Liver (tissue), 9 donors: ENCODE measurements around the gene PSMD1. TPM values are rescaled to one million over a fixed set of nuclear protein-coding genes. Genes with fewer than 3 reads are reported as not detected.
"Not testable (repeated sequence)": the region's sequence is repeated elsewhere in the genome, so short reads cannot be mapped to it uniquely, and the experiment has no call there.

Experiments used
- DNase-seq: peaks from one replicate; pipeline ENCODE4 v3.0.0-alpha.2; 2017; ENCODE audit warnings: low spot score
- H3K27ac ChIP-seq, 2 donors: one replicate each; pipeline ENCODE4 v1.7.0; 2013; ENCODE audit warnings: inconsistent platforms in 2 of 2, low read length in 2 of 2, control low read depth in 1 of 2, low read depth in 1 of 2, mild to moderate bottlenecking in 1 of 2
- H3K27me3 ChIP-seq, 4 donors: one replicate each; pipeline versions ENCODE4 v1.6.1 to v1.7.0; 2013; ENCODE audit warnings: low read length in 3 of 4, inconsistent platforms in 1 of 4, mild to moderate bottlenecking in 1 of 4, moderate library complexity in 1 of 4; ENCODE audit not compliant: control insufficient read depth in 4 of 4, insufficient read depth in 4 of 4
- H3K36me3 ChIP-seq, 4 donors: one replicate each; pipeline versions ENCODE4 v1.6.1 to v1.7.0; 2013; ENCODE audit warnings: low read length in 3 of 4, mild to moderate bottlenecking in 3 of 4, low read depth in 1 of 4, moderate library complexity in 1 of 4; ENCODE audit not compliant: control insufficient read depth in 4 of 4, insufficient read depth in 3 of 4
- H3K4me1 ChIP-seq, 4 donors: one replicate each; pipeline versions ENCODE4 v1.6.1 to v1.7.0; 2013; ENCODE audit warnings: low read length in 3 of 4, mild to moderate bottlenecking in 3 of 4, moderate library complexity in 1 of 4; ENCODE audit not compliant: control insufficient read depth in 4 of 4, insufficient read depth in 4 of 4
- H3K4me3 ChIP-seq, 3 donors: one replicate each; pipeline versions ENCODE4 v1.6.1 to v1.7.0; 2013; ENCODE audit warnings: low read length in 3 of 3, control low read depth in 1 of 3, low read depth in 1 of 3, mild to moderate bottlenecking in 1 of 3
- H3K9ac ChIP-seq, 2 donors: one replicate each; pipeline ENCODE4 v1.7.0; 2013; ENCODE audit warnings: low read length in 2 of 2, mild to moderate bottlenecking in 2 of 2, moderate library complexity in 2 of 2, control low read depth in 1 of 2, low read depth in 1 of 2
- H3K9me3 ChIP-seq, 4 donors: one replicate each; pipeline versions ENCODE4 v1.6.1 to v1.7.0; 2013; ENCODE audit warnings: low read length in 3 of 4; ENCODE audit not compliant: control insufficient read depth in 4 of 4
- ATF3 ChIP-seq: IDR thresholded peaks from 2 replicates; pipeline ENCODE4 v1.6.1; 2016; ENCODE audit warnings: antibody characterized with exemption
- EGR1 ChIP-seq, 2 donors: IDR thresholded peaks; 2 replicates each; pipeline ENCODE4 v1.6.1; 2016 to 2018; ENCODE audit warnings: antibody characterized with exemption in 2 of 2, low read depth in 2 of 2
- FOXA1 ChIP-seq: IDR thresholded peaks from 2 replicates; pipeline ENCODE4 v1.6.1; 2016; ENCODE audit warnings: antibody characterized with exemption
- FOXA2 ChIP-seq: IDR thresholded peaks from 2 replicates; pipeline ENCODE4 v1.6.1; 2016; ENCODE audit warnings: antibody characterized with exemption
- HNF4A ChIP-seq, 2 donors: conservative IDR thresholded peaks; 2 replicates each; pipeline ENCODE4 v1.6.1; 2016; ENCODE audit warnings: antibody characterized with exemption in 2 of 2, mild to moderate bottlenecking in 2 of 2
- HNF4G ChIP-seq: IDR thresholded peaks from 2 replicates; pipeline ENCODE4 v1.6.1; 2016; ENCODE audit warnings: antibody characterized with exemption
- JUND ChIP-seq, 2 donors: IDR thresholded peaks; 2 replicates each; pipeline ENCODE4 v1.6.1; 2016; ENCODE audit warnings: antibody characterized with exemption in 2 of 2
- MAX ChIP-seq: IDR thresholded peaks from 2 replicates; pipeline ENCODE4 v1.6.1; 2016; ENCODE audit warnings: antibody characterized with exemption
- NR2F2 ChIP-seq: IDR thresholded peaks from 2 replicates; pipeline ENCODE4 v1.6.1; 2016; ENCODE audit warnings: antibody characterized with exemption
- RAD21 ChIP-seq, 2 donors: IDR thresholded peaks; 2 replicates each; pipeline ENCODE4 v1.6.1; 2016; ENCODE audit warnings: antibody characterized with exemption in 2 of 2, mild to moderate bottlenecking in 2 of 2
- SP1 ChIP-seq: IDR thresholded peaks from 2 replicates; pipeline ENCODE4 v1.6.1; 2018; ENCODE audit warnings: antibody characterized with exemption, mild to moderate bottlenecking
- TAF1 ChIP-seq: conservative IDR thresholded peaks from 2 replicates; pipeline ENCODE4 v1.6.1; 2016; ENCODE audit warnings: antibody characterized with exemption, mild to moderate bottlenecking
- YY1 ChIP-seq: IDR thresholded peaks from 2 replicates; pipeline ENCODE4 v1.6.1; 2016; ENCODE audit warnings: antibody characterized with exemption, mild to moderate bottlenecking
- ZBTB33 ChIP-seq: IDR thresholded peaks from 2 replicates; pipeline ENCODE4 v1.6.1; 2016; ENCODE audit warnings: antibody characterized with exemption
- WGBS: extraction: QIAGEN DNeasy Blood & Tissue Kit; methylation state at CpG from one replicate; pipeline ENCODE4 v1.1.7; 2013; 5-methylcytosine and 5-hydroxymethylcytosine counted together
- polyA plus RNA-seq, 2 donors: library from polyadenylated mRNA; stranded (reverse) in 1 of 2; unstranded in 1 of 2; fragments of 200-250 nt in 1 of 2; fragments of >200 nt in 1 of 2; fragmentation: Nextera tagmentation in 1 of 2; extraction: Ambion mirVana in 1 of 2; gene quantifications; one replicate each; pipeline versions ENCODE4 v1.2.1 to v1.2.3, GENCODE V29; 2013 to 2015
- total RNA-seq, 2 donors: library from RNA; depleted of rRNA; stranded (reverse); fragments of >200 nt; gene quantifications; one replicate each; pipeline ENCODE4 v1.2.3, GENCODE V29; 2014
- donor health status: healthy.
- donor health status: healthy.
- donor health status: healthy.
- donor health status: healthy.
- donor health status: healthy.

PSMD1 gene
- total and polyA plus RNA-seq, 4 donors = 31.7 to 83.3 (median 68.1) TPM

- no peak for TF ChIP-seq EGR1 (IDR thresholded peaks at IDR 0.05; ENCODE audit: low read depth in 2 of 2)
- TF ChIP-seq JUND (IDR thresholded peaks at IDR 0.05) = no peak
Measured at GRCh38 chr2:231172025-231172424, 115.4 kb downstream of the PSMD1 start (continued).

GRCh38 chr2:231174211-231174651 is 117.6 kb downstream of the PSMD1 start:
- peaks cover 1 to 25% (median 23%) of the 10 kb centered on the region in 4 donors for H3K36me3 ChIP-seq
- no peaks in the 10 kb centered on the region for H3K9me3 ChIP-seq
- no peak overlapping the region for H3K27ac ChIP-seq
- no peak for DNase-seq
- no peaks in the 10 kb centered on the region for H3K27me3 ChIP-seq
- TF ChIP-seq RAD21 (IDR thresholded peaks at IDR 0.05) = peak in 1 of 2 donors; percentile 3
- TF ChIP-seq TAF1 = no peak
- peak; percentile 38 for TF ChIP-seq NR2F2
- no peak for TF ChIP-seq HNF4A (conservative IDR thresholded peaks at IDR 0.05)
- H3K9ac ChIP-seq = no peak overlapping the region
- 59% methylated on average over 2 of the region's 2 CpGs for WGBS
- H3K4me3 ChIP-seq = no peak overlapping the region
- H3K4me1 ChIP-seq = no peaks in the 10 kb centered on the region

- no peak overlapping the region for H3K27ac ChIP-seq
- H3K36me3 ChIP-seq = peaks cover 1 to 16% (median 10%) of the 10 kb centered on the region in 4 donors
- H3K4me3 ChIP-seq = no peak overlapping the region
- WGBS = 89% methylated on average over 2 of the region's 2 CpGs
- no peaks in the 10 kb centered on the region for H3K4me1 ChIP-seq
- no peaks in the 10 kb centered on the region for H3K27me3 ChIP-seq
- H3K9ac ChIP-seq = no peak overlapping the region
- DNase-seq = no peak
- TF ChIP-seq EGR1 (IDR thresholded peaks at IDR 0.05; ENCODE audit: low read depth in 2 of 2) (no peak), HNF4G (no peak), FOXA2 (no peak), FOXA1 (no peak), ATF3 (no peak)
- no peaks in the 10 kb centered on the region for H3K9me3 ChIP-seq
Measured at GRCh38 chr2:231176066-231176465, 119.4 kb downstream of the PSMD1 start.

GRCh38 chr2:231177156-231178025 is 120.7 kb downstream of the PSMD1 start:
- no peak for DNase-seq

GRCh38 chr2:231178805-231179204 is 122.1 kb downstream of the PSMD1 start:
- WGBS = 89% methylated on average over 5 of the region's 5 CpGs
- not testable (repeated sequence) for H3K4me1 ChIP-seq, H3K27ac ChIP-seq

More at GRCh38 chr2:231177156-231178025, 120.7 kb downstream of the PSMD1 start:
- TF ChIP-seq RAD21 (IDR thresholded peaks at IDR 0.05) (no peak), YY1 (no peak), ZBTB33 (no peak), SP1 (no peak), MAX (no peak), ATF3 (no peak), JUND (IDR thresholded peaks at IDR 0.05) (no peak), HNF4G (no peak), FOXA2 (no peak)
- H3K27me3 ChIP-seq = no peaks in the 10 kb centered on the region
- H3K36me3 ChIP-seq = peaks cover 0 to 9% (median 6%) of the 10 kb centered on the region in 4 donors
- no peak overlapping the region for H3K9ac ChIP-seq
- 92% methylated on average over 11 of the region's 11 CpGs for WGBS
- H3K4me1 ChIP-seq = no peaks in the 10 kb centered on the region
- no peaks in the 10 kb centered on the region for H3K9me3 ChIP-seq
- H3K27ac ChIP-seq = no peak overlapping the region
- no peak overlapping the region for H3K4me3 ChIP-seq

More at GRCh38 chr2:231178805-231179204, 122.1 kb downstream of the PSMD1 start:
- H3K9ac ChIP-seq, H3K36me3 ChIP-seq, H3K27me3 ChIP-seq, DNase-seq, H3K4me3 ChIP-seq, H3K9me3 ChIP-seq: not testable (repeated sequence)
